T-cell (primary cell): Measurements from ENCODE around the gene SYN1. TPM values are rescaled to one million over a fixed set of nuclear protein-coding genes. Genes with fewer than 3 reads are reported as not detected.
"Not testable (repeated sequence)": the region's sequence is repeated elsewhere in the genome, so short reads cannot be mapped to it uniquely, and the experiment has no call there.

Experiments used
- ATAC-seq, 4 experiments: fragments of 200-7000 bp in 3 of 4; fragments of 150-1000 bp in 1 of 4; cut with Tn5 transposase; replicated peaks in 1 of 4; 1 replicate in 3 of 4; 2 replicates in 1 of 4; pipeline ENCODE4 v1.10.0; 2021; ENCODE audit warnings: moderate library complexity in 3 of 4, mild to moderate bottlenecking in 2 of 4, moderate number of reproducible peaks in 1 of 4
- CTCF ChIA-PET, 2 donors: fragments of 300-600 bp; sonication (Branson Sonifier 250); formaldehyde crosslinking; loops; one replicate each; lab custom pipeline; 2022; ENCODE audit warnings: antibody characterized with exemption in 2 of 2; lab: Charles Lee
- POLR2A ChIA-PET, 2 donors: fragments of 300-600 bp; sonication (Branson Sonifier 250); formaldehyde crosslinking; loops; one replicate each; lab custom pipeline; 2022; ENCODE audit warnings: antibody characterized with exemption in 2 of 2; lab: Charles Lee
- DNase-seq, 35 experiments: peaks; one replicate each; pipeline versions ENCODE4 v3.0.0 to v3.0.0-alpha.2; 2013 to 2023
- H3K27ac ChIP-seq: one replicate; pipeline ENCODE4 v1.5.1; 2013; ENCODE audit warnings: low read length
- H3K27me3 ChIP-seq, 2 experiments: replicated peaks in 1 of 2; 1 replicate in 1 of 2; 2 replicates in 1 of 2; pipeline versions ENCODE4 v1.6.1 to v1.7.0; 2013; ENCODE audit warnings: low read length in 1 of 2, mixed read lengths in 1 of 2; ENCODE audit not compliant: control insufficient read depth in 2 of 2, insufficient read depth in 2 of 2; ENCODE audit errors: extremely low read depth in 1 of 2
- H3K36me3 ChIP-seq, 2 donors: 1 replicate in 1 of 2; 2 replicates in 1 of 2; pipeline versions ENCODE4 v1.6.1 to v1.7.0; 2013; ENCODE audit warnings: low read length in 1 of 2; ENCODE audit not compliant: control insufficient read depth in 2 of 2, insufficient read depth in 1 of 2; ENCODE audit errors: extremely low read depth in 1 of 2
- H3K4me1 ChIP-seq, 2 experiments: 1 replicate in 1 of 2; 2 replicates in 1 of 2; pipeline versions ENCODE4 v1.6.1 to v1.7.0; 2013; ENCODE audit warnings: low read length in 2 of 2, mixed read lengths in 1 of 2; ENCODE audit not compliant: insufficient read depth in 2 of 2, control insufficient read depth in 1 of 2; ENCODE audit errors: extremely low read depth in 1 of 2
- H3K4me3 ChIP-seq, 2 donors: 1 replicate in 1 of 2; 2 replicates in 1 of 2; pipeline versions ENCODE4 v1.5.1 to v1.7.0; 2013; ENCODE audit warnings: mild to moderate bottlenecking in 2 of 2, low read length in 1 of 2, moderate library complexity in 1 of 2; ENCODE audit not compliant: control insufficient read depth in 1 of 2; ENCODE audit errors: extremely low read depth in 1 of 2
- H3K9me3 ChIP-seq: 2 replicates; pipeline ENCODE4 v1.7.0; 2013
- H3K27ac Mint-ChIP-seq, 2 donors: one replicate each; pipeline ENCODE4 v1.8.0; 2020 to 2021; ENCODE audit warnings: mild to moderate bottlenecking in 2 of 2, mixed read lengths in 2 of 2
- H3K27me3 Mint-ChIP-seq, 2 donors: one replicate each; pipeline ENCODE4 v1.8.0; 2021 to 2022; ENCODE audit warnings: mixed read lengths in 2 of 2
- H3K36me3 Mint-ChIP-seq: one replicate; pipeline ENCODE4 v1.8.0; 2021; ENCODE audit warnings: mixed read lengths
- H3K4me1 Mint-ChIP-seq, 3 donors: one replicate each; pipeline ENCODE4 v1.8.0; 2020 to 2022; ENCODE audit warnings: mixed read lengths in 3 of 3, mild to moderate bottlenecking in 1 of 3
- H3K4me3 Mint-ChIP-seq, 3 donors: one replicate each; pipeline ENCODE4 v1.8.0; 2020 to 2022; ENCODE audit warnings: mild to moderate bottlenecking in 3 of 3, mixed read lengths in 3 of 3, moderate library complexity in 3 of 3
- H3K9me3 Mint-ChIP-seq, 3 donors: one replicate each; pipeline ENCODE4 v1.8.0; 2020 to 2022; ENCODE audit warnings: mixed read lengths in 3 of 3
- WGBS: methylation state at CpG from one replicate; pipeline ENCODE4 v1.1.5; 2013; ENCODE audit warnings: missing lambda C conversion rate; ENCODE audit not compliant: insufficient coverage; 5-methylcytosine and 5-hydroxymethylcytosine counted together
- total RNA-seq, 35 experiments: library from RNA in 6 of 35; stranded (reverse) in 6 of 35; fragments of 120-200 nt in 1 of 35; gene quantifications; one replicate each; pipeline versions ENCODE4 v1.2.1 to v1.2.4 and lab custom pipeline; 2013 to 2026

The SYN1 gene
- 1 to 10 TPM in 1 of 5 donors, under 1 TPM in 3, not detected in 1; 0.21 to 1.3 (median 0.81) TPM for total RNA-seq
- total RNA-seq (2013): 0.29 TPM
- total RNA-seq (lab: John Stamatoyannopoulos, UW): 0 to 0.35 (median 0.04) reads per million in 29 experiments

DNA sequence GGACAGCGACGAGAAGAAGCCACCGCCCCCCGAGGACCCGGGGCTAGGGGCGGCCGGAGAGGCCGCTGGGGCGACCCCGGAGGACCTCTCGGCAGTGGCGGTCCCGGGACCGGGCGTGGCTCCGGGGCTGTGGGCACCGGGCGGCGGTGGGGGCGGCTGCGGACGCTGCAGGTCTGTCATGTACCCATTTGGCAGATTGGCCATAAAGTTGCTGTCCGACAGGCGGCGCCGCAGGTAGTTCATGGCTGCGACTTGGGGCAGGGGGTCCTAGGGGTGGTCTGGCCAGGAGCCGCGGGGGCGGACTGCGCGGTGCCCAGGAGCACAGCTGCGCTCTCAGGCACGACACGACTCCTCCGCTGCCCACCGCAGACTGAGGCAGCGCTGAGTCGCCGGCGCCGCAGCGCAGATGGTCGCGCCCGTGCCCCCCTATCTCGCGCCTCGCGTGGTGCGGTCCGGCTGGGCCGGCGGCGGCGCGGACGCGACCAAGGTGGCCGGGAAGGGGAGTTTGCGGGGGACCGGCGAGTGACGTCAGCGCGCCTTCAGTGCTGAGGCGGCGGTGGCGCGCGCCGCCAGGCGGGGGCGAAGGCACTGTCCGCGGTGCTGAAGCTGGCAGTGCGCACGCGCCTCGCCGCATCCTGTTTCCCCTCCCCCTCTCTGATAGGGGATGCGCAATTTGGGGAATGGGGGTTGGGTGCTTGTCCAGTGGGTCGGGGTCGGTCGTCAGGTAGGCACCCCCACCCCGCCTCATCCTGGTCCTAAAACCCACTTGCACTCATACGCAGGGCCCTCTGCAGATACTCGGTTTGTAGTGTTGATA is at the start of gene SYN1:
Gene SYN1 (minus strand): TSS at position 372 of the 817 bp plus-strand sequence. CDS start 129 bp downstream, at position 243.
- H3K27me3 ChIP-seq: peaks cover 0 to 6% of the 10 kb centered on the region in 2 experiments
- Mint-ChIP-seq H3K27ac (no peak within 1 kb of the TSS), H3K4me1 (peaks cover 11 to 20% (median 15%) of the 10 kb centered on the region in 3 donors), H3K27me3 (peaks cover 9 to 10% of the 10 kb centered on the region in 2 donors), H3K4me3 (peak within 1 kb of the TSS; percentile 25 to 64 (median 59)), H3K9me3 (no peaks in the 10 kb centered on the region), H3K36me3 (no peaks in the 10 kb centered on the region)
- H3K9me3 ChIP-seq: no peaks in the 10 kb centered on the region
- no peak within 1 kb of the TSS for H3K27ac ChIP-seq
- peaks cover 3 to 25% of the 10 kb centered on the region in 2 experiments for H3K4me1 ChIP-seq
- no peaks in the 10 kb centered on the region for H3K36me3 ChIP-seq
- H3K4me3 ChIP-seq: peak within 1 kb of the TSS; percentile 17 to 37
- DNase-seq (peak; percentile 48 to 91 (median 71)), ATAC-seq (peak; percentile 78 to 88 (median 81))
- WGBS: 1% methylated on average over 38 of the region's 88 CpGs
- CTCF ChIA-PET: no interaction called here
- POLR2A ChIA-PET: no interaction called here

DNA sequence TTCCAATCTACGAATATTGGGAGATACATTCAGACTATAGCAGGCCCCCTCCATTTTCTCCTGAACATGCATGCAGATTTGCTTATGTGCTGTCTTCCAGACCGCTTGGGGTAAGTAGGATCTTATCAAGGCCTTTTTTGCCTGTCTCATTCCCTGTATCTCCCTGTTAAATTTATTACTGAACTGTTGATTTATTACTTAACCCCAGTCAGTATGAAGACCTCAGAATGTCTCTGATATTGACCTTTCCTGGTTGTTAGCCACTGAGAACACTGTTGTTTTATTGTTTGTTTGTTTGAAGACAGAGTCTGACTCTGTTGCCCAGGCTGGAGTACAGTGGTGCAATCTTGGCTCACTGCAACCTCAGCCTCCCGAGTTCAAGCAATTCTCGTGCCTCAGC is 46.1 kb upstream of the SYN1 start:
- POLR2A ChIA-PET, H3K36me3 ChIP-seq, H3K4me1 ChIP-seq, H3K4me3 ChIP-seq, DNase-seq, CTCF ChIA-PET, H3K9me3 ChIP-seq, H3K27me3 Mint-ChIP-seq, ATAC-seq, H3K27ac ChIP-seq, H3K9me3 Mint-ChIP-seq, H3K4me3 Mint-ChIP-seq, H3K4me1 Mint-ChIP-seq, H3K36me3 Mint-ChIP-seq, H3K27me3 ChIP-seq, H3K27ac Mint-ChIP-seq: not testable (repeated sequence)
- WGBS: no CpG with 5 or more reads among the region's 4 CpGs

DNA sequence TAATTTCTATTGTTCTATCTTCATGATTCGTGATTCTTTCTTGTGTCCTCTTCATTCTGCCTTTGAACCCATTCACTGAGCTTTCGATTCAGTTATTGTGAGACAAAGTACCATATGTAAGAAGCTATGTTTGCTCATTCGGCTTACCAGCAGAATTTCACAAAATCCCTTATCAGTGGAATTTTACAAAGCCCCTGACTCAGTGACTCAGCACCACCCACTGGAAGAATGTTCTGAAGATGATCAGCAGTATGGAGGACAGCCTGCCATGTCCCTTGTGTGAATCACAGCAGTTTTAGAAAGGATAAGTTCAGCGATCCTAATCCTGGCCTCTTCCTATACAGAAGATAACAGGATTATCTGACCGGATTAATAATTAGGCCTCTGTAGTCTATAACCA is 45.1 kb upstream of the SYN1 start:
- no peaks in the 10 kb centered on the region for H3K36me3 ChIP-seq
- H3K9me3 ChIP-seq: no peaks in the 10 kb centered on the region
- Mint-ChIP-seq H3K4me1 (peaks cover 0 to 3% (median 2%) of the 10 kb centered on the region in 3 donors), H3K27me3 (peaks cover 0 to 7% of the 10 kb centered on the region in 2 donors), H3K9me3 (no peaks in the 10 kb centered on the region), H3K36me3 (no peaks in the 10 kb centered on the region), H3K27ac (no peak overlapping the region), H3K4me3 (no peak overlapping the region)
- POLR2A ChIA-PET: no interaction called here
- H3K27me3 ChIP-seq: no peaks in the 10 kb centered on the region
- H3K27ac ChIP-seq: no peak overlapping the region
- H3K4me3 ChIP-seq: no peak overlapping the region
- DNase-seq (no peak), ATAC-seq (no peak)
- no peaks in the 10 kb centered on the region for H3K4me1 ChIP-seq
- no CpG with 5 or more reads among the region's 5 CpGs for WGBS
- CTCF ChIA-PET: no interaction called here

DNA sequence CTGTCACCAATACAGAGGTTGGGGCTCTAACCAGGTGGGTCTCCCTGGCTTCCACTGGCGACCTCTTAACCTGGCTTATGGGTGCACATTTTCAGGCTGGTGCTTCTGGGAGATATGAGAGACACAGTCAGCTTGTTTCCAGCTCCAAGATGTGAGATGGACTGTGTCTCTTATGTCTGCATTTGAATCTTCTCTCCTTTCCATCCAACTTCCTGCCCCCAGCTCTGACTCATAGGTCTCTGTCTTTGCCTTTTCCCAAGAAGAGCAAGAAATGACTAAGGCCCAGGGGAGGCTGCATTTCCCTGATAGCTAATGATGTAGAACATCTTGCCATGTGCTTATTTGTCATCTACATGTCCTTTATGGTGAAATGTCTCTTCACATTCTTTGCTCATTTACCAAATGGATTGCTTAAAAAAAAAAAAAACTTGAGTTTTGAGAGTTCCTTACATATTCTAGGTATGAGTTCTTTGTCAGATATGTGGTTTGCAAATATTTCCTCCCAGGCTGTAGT is 42.5 kb upstream of the SYN1 start:
- H3K27ac Mint-ChIP-seq: no peak overlapping the region
- no CpG with 5 or more reads among the region's 1 CpG for WGBS
- Histone ChIP-seq H3K4me1 (peaks cover 2 to 11% of the 10 kb centered on the region in 2 experiments), H3K27me3 (no peaks in the 10 kb centered on the region), H3K36me3 (peaks cover 0 to 7% of the 10 kb centered on the region in 2 donors), H3K4me3 (no peak overlapping the region), H3K9me3 (no peaks in the 10 kb centered on the region), H3K27ac (no peak overlapping the region)
- no peak for DNase-seq
- H3K4me3 Mint-ChIP-seq: no peak overlapping the region
- H3K9me3 Mint-ChIP-seq: no peaks in the 10 kb centered on the region
- ChIA-PET CTCF (interaction anchor here in 1 of 2 donors (0.7 kb wide), 1 partner anchor 79 kb away, joined by 3 read pairs; no protein-coding TSS in a partner anchor), POLR2A (interaction anchor here in 1 of 2 donors (0.7 kb wide), 1 partner anchor 158 kb away, joined by 4 read pairs; no protein-coding TSS in a partner anchor)
- H3K4me1 Mint-ChIP-seq: peaks cover 9 to 15% (median 14%) of the 10 kb centered on the region in 3 donors
- H3K36me3 Mint-ChIP-seq: no peaks in the 10 kb centered on the region
- H3K27me3 Mint-ChIP-seq: peaks cover 0 to 5% of the 10 kb centered on the region in 2 donors
- ATAC-seq: no peak

DNA sequence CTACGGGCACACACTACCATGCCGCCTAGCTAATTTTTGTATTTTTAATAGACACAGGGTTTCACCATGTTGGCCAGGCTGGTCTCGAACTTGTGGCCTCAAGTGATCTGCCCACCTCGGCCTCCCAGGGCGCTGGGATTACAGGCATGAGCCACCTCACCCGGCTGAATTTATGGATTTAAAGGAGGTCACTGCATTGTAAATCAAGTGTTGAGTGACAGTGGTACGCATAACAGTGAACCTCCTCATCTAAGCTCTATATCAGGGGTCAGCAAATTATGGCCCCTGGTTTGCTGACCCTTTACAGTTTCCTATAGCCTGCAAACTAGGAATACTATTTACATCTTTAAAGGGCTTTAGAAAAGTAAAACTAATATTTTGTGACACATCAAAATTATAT is 41.9 kb upstream of the SYN1 start:
- H3K27me3 ChIP-seq: no peaks in the 10 kb centered on the region
- no peak overlapping the region for H3K27ac ChIP-seq
- H3K4me3 Mint-ChIP-seq: no peak overlapping the region
- peaks cover 6% of the 10 kb centered on the region for H3K36me3 Mint-ChIP-seq
- no peak overlapping the region for H3K4me3 ChIP-seq
- peaks cover 0 to 12% of the 10 kb centered on the region in 2 donors for H3K36me3 ChIP-seq
- POLR2A ChIA-PET: no interaction called here
- CTCF ChIA-PET: no interaction called here
- H3K27ac Mint-ChIP-seq: no peak overlapping the region
- peaks cover 14 to 15% (median 14%) of the 10 kb centered on the region in 3 donors for H3K4me1 Mint-ChIP-seq
- H3K9me3 ChIP-seq: no peaks in the 10 kb centered on the region
- ATAC-seq (no peak), DNase-seq (no peak)
- no CpG with 5 or more reads among the region's 7 CpGs for WGBS
- H3K27me3 Mint-ChIP-seq: peaks cover 0 to 3% of the 10 kb centered on the region in 2 donors
- peaks cover 2 to 11% of the 10 kb centered on the region in 2 experiments for H3K4me1 ChIP-seq
- no peaks in the 10 kb centered on the region for H3K9me3 Mint-ChIP-seq

DNA sequence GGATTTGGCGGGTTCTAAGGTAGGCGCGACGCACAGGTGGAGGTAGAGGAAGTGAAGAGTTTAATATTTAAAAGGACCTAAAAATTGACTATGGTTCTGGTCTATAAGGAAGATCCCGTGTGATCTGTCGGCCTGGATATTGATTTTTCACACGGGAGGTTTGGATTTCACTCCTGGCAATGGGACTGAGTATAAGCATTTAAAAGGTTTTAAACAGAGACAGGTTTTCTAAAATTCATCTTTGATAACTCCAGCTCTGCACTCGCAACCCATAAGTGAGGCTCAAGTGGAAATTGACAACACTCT is 39.7 kb upstream of the SYN1 start:
- Mint-ChIP-seq H3K9me3 (no peaks in the 10 kb centered on the region), H3K27me3 (peaks cover 0 to 3% of the 10 kb centered on the region in 2 donors), H3K27ac (peak overlapping the region; percentile 96 to 98), H3K4me1 (peaks cover 14 to 23% (median 15%) of the 10 kb centered on the region in 3 donors), H3K4me3 (peak overlapping the region; percentile 89 to 91 (median 90)), H3K36me3 (peaks cover 19% of the 10 kb centered on the region)
- no peak for ATAC-seq
- peaks cover 2 to 11% of the 10 kb centered on the region in 2 experiments for H3K4me1 ChIP-seq
- no peaks in the 10 kb centered on the region for H3K27me3 ChIP-seq
- H3K27ac ChIP-seq: peak overlapping the region; percentile 98
- peak overlapping the region in 1 of 2 donors; percentile 90 for H3K4me3 ChIP-seq
- no CpG with 5 or more reads among the region's 8 CpGs for WGBS
- ChIA-PET POLR2A (no interaction called here), CTCF (no interaction called here)
- DNase-seq: no peak
- peaks cover 0 to 27% of the 10 kb centered on the region in 2 donors for H3K36me3 ChIP-seq
- H3K9me3 ChIP-seq: no peaks in the 10 kb centered on the region
